GM23338 (cell line): ENCODE data around the gene CAMK1.

ENCODE experiments used
- CREB1 ChIP-seq: fragments of 250-450 bp; sonication (Bioruptor Pico); IDR thresholded peaks from 2 replicates; pipeline ENCODE4 v1.5.0; 2020; ENCODE audit warnings: low read depth, mild to moderate bottlenecking, moderate library complexity
- EZH2 ChIP-seq: fragments of 200-600 bp; sonication (generic); IDR thresholded peaks from one replicate; pipeline ENCODE4 v1.8.0; 2017; ENCODE audit warnings: antibody characterized with exemption, mild to moderate bottlenecking, low read depth; ENCODE audit not compliant: unreplicated experiment
- EZH2phosphoT487 ChIP-seq: fragments of 200-600 bp; sonication (generic); IDR thresholded peaks from one replicate; pipeline ENCODE4 v1.8.1; 2018; ENCODE audit warnings: antibody characterized with exemption; ENCODE audit not compliant: unreplicated experiment
- JUNB ChIP-seq: IDR thresholded peaks from one replicate; pipeline ENCODE4 v1.6.1; 2016; ENCODE audit warnings: antibody characterized with exemption; ENCODE audit not compliant: unreplicated experiment
- NANOG ChIP-seq: IDR thresholded peaks from 2 replicates; pipeline ENCODE4 v1.6.1; 2016; ENCODE audit warnings: antibody characterized with exemption, borderline replicate concordance
- POLR2AphosphoS5 ChIP-seq: IDR thresholded peaks from 2 replicates; pipeline ENCODE4 v1.6.1; 2016; ENCODE audit warnings: antibody characterized with exemption, low read depth
- REST ChIP-seq: IDR thresholded peaks from one replicate; pipeline ENCODE4 v1.6.1; 2018; ENCODE audit warnings: antibody characterized with exemption; ENCODE audit not compliant: unreplicated experiment
- ZNF331 ChIP-seq: fragments of 250-450 bp; sonication (Bioruptor Pico); IDR thresholded peaks from 2 replicates; pipeline ENCODE4 v1.5.0; 2020; ENCODE audit warnings: low read depth, mild to moderate bottlenecking, moderate library complexity
- TF ChIP-seq, protein P1 (sequence below), 2 experiments: fragments of 200-600 bp in 1 of 2; sonication (generic) in 1 of 2; conservative IDR thresholded peaks; 2 replicates each; pipeline versions ENCODE4 v1.5.1 to v1.6.1; 2016 to 2017; ENCODE audit warnings: antibody characterized with exemption in 2 of 2, low read depth in 2 of 2, mild to moderate bottlenecking in 2 of 2, moderate library complexity in 1 of 2

- TF ChIP-seq, protein P1, sequence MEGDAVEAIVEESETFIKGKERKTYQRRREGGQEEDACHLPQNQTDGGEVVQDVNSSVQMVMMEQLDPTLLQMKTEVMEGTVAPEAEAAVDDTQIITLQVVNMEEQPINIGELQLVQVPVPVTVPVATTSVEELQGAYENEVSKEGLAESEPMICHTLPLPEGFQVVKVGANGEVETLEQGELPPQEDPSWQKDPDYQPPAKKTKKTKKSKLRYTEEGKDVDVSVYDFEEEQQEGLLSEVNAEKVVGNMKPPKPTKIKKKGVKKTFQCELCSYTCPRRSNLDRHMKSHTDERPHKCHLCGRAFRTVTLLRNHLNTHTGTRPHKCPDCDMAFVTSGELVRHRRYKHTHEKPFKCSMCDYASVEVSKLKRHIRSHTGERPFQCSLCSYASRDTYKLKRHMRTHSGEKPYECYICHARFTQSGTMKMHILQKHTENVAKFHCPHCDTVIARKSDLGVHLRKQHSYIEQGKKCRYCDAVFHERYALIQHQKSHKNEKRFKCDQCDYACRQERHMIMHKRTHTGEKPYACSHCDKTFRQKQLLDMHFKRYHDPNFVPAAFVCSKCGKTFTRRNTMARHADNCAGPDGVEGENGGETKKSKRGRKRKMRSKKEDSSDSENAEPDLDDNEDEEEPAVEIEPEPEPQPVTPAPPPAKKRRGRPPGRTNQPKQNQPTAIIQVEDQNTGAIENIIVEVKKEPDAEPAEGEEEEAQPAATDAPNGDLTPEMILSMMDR (conservative IDR thresholded peaks at IDR 0.05; ENCODE audit: low read depth in 2 of 2), result no peak
- no peak for TF ChIP-seq EZH2
- no peak for TF ChIP-seq POLR2AphosphoS5
- TF ChIP-seq REST, result no peak
- no peak for TF ChIP-seq EZH2phosphoT487
- no peak for TF ChIP-seq JUNB
- no peak for TF ChIP-seq CREB1 (CRISPR knock-in tag)
- TF ChIP-seq ZNF331, result no peak
- no peak for TF ChIP-seq NANOG
Measured at GRCh38 chr3:9736831-9737230, 32.9 kb downstream of the CAMK1 start.
